Left lung (tissue), 10 donors: ENCODE measurements around the gene TRHDE. TPM values are rescaled to one million over a fixed set of nuclear protein-coding genes. Genes with fewer than 3 reads are reported as not detected.

Experiments
- ATAC-seq: fragments of 200-7000 bp; cut with Tn5 transposase; one replicate; pipeline ENCODE4 v1.9.1; 2020; ENCODE audit warnings: moderate library complexity
- DNase-seq, 4 donors: peaks; one replicate each; pipeline ENCODE4 v3.0.0-alpha.2; 2013 to 2020
- H3K27ac ChIP-seq, 2 donors: fragments of 200-600 bp; sonication (generic) in 1 of 2; one replicate each; pipeline versions ENCODE4 v1.5.0 to v1.8.0; 2020 to 2021
- H3K27me3 ChIP-seq, 2 donors: fragments of 200-600 bp; sonication (generic) in 1 of 2; one replicate each; pipeline versions ENCODE4 v1.5.0 to v1.8.0; 2020 to 2021
- H3K36me3 ChIP-seq, 2 donors: fragments of 200-600 bp; sonication (generic) in 1 of 2; one replicate each; pipeline versions ENCODE4 v1.5.0 to v1.8.0; 2020 to 2021
- H3K4me1 ChIP-seq, 2 donors: fragments of 200-600 bp; one replicate each; pipeline ENCODE4 v1.8.0; 2021
- H3K4me3 ChIP-seq, 2 donors: fragments of 200-600 bp; sonication (generic) in 1 of 2; one replicate each; pipeline versions ENCODE4 v1.5.0 to v1.8.0; 2020 to 2021; ENCODE audit warnings: mild to moderate bottlenecking in 1 of 2
- H3K9me3 ChIP-seq, 2 donors: fragments of 200-600 bp; sonication (generic) in 1 of 2; one replicate each; pipeline versions ENCODE4 v1.5.0 to v1.8.0; 2020 to 2021
- intact Hi-C, 2 donors: fragments of 100-400 bp; cut with DNase I; formaldehyde crosslinking; loops; one replicate each; pipeline versions ENCODE4 v1.11.2 to v1.14.2; 2022
- polyA plus RNA-seq, 6 donors: library from polyadenylated mRNA; unstranded; fragments of 120-200 nt; gene quantifications; one replicate each; pipeline ENCODE4 v1.2.1, GENCODE V29; 2013; ENCODE audit not compliant: insufficient read length in 6 of 6
- total RNA-seq, 2 donors: library from RNA; stranded (reverse); fragmentation: NEBNext Ultra II Directional; extraction: Animal tissue kit (Norgen Biotek cat#: 25700); gene quantifications; one replicate each; pipeline ENCODE4 v1.2.1, GENCODE V29; 2021
- TF ChIP-seq, protein P1 (sequence below), 2 donors: fragments of 200-600 bp; sonication (generic) in 1 of 2; IDR thresholded peaks; one replicate each; pipeline versions ENCODE4 v1.5.0 to v1.8.0; 2021; ENCODE audit warnings: antibody characterized with exemption in 2 of 2
- donor health status: DM: no; HTN: yes; CAD: no.
- donor health status: DM: no; HTN: no; CAD: no.

TRHDE gene
- total and polyA plus RNA-seq, 8 donors, result 0.87 to 4.3 (median 2.8) TPM

DNA sequence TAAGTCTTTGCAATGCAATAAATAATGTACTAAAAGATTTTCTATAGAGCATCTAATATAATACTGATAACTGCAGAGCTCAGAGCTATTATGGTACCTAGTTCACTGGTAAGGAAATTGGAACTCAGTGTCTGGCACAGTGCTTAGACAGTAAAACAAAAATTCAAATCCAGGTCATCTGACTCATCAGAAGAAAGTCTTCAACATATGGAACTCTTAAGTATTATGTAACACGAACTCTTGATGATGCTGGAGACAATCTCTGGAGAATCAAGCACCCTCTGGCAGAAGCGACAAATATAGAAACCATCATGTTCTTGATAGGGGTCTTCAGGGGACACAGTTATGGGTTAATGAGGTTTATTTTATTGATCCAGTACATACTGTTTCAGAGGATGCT lies 37.3 kb upstream of the TRHDE start:
- TF ChIP-seq, protein P1, sequence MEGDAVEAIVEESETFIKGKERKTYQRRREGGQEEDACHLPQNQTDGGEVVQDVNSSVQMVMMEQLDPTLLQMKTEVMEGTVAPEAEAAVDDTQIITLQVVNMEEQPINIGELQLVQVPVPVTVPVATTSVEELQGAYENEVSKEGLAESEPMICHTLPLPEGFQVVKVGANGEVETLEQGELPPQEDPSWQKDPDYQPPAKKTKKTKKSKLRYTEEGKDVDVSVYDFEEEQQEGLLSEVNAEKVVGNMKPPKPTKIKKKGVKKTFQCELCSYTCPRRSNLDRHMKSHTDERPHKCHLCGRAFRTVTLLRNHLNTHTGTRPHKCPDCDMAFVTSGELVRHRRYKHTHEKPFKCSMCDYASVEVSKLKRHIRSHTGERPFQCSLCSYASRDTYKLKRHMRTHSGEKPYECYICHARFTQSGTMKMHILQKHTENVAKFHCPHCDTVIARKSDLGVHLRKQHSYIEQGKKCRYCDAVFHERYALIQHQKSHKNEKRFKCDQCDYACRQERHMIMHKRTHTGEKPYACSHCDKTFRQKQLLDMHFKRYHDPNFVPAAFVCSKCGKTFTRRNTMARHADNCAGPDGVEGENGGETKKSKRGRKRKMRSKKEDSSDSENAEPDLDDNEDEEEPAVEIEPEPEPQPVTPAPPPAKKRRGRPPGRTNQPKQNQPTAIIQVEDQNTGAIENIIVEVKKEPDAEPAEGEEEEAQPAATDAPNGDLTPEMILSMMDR (IDR thresholded peaks at IDR 0.05), result no peak
- Histone ChIP-seq H3K27ac (no peak overlapping the region), H3K4me3 (no peak overlapping the region), H3K9me3 (no peaks in the 10 kb centered on the region), H3K27me3 (no peaks in the 10 kb centered on the region), H3K36me3 (no peaks in the 10 kb centered on the region), H3K4me1 (no peaks in the 10 kb centered on the region)
- intact Hi-C loops, result no loop called here
- no peak for DNase-seq
- ATAC-seq, result no peak

DNA sequence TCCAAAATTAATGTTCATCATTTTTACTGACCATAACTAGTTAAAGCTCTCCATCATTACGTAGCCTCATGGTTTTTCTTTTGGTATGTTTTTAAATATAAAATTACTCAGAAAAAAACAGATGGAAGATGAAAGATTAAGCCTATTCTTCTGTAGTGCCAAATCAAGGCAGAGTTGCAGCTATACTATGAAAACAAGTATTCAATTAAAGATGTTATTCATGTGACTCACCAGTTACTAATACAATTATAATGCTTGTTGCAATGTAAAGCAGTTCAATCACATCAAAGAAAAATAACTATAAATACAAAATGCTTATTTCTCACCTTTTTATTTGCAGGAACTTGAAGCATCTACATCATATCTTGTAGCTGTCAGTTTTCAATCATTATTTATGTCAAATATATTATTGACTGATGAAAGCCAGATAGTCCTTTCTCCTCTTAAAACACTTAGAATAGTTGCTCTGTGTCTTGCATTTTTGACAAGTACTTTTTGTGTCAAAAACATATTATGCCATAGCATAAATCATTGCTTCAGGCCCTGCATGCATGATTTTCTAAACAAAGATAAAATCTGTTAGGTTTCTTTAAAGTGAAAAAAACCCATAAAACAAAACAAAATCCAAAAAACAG lies 36.0 kb upstream of the TRHDE start:
- H3K9me3 ChIP-seq, result no peaks in the 10 kb centered on the region
- H3K4me1 ChIP-seq, result no peaks in the 10 kb centered on the region
- H3K36me3 ChIP-seq, result no peaks in the 10 kb centered on the region
- no peak overlapping the region for H3K27ac ChIP-seq
- H3K27me3 ChIP-seq, result no peaks in the 10 kb centered on the region
- TF ChIP-seq, protein P1 (IDR thresholded peaks at IDR 0.05), result no peak
- intact Hi-C loops, result no loop called here
- ATAC-seq, result no peak
- no peak for DNase-seq
- H3K4me3 ChIP-seq, result no peak overlapping the region

DNA sequence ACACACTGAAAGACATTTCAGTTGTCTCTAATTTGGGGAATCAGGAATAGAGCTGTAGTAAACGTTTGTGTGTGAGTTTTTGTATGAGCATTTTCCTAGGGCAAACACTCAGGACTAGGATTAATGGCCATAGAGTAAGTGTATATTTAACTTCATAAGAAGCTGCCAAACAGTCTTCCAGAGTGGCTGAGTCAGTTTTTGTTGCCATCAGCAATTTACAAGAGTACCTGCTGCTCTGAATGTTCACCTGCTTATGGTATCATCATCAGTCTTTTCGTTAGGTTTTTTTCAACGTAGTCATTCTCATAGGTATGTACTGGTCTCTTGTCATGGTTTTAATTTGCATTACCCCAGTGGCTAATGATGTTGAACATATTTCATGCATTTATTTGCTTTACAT lies 30.6 kb upstream of the TRHDE start:
- Histone ChIP-seq H3K4me1 (no peaks in the 10 kb centered on the region), H3K9me3 (no peaks in the 10 kb centered on the region), H3K27ac (no peak overlapping the region), H3K4me3 (no peak overlapping the region), H3K27me3 (no peaks in the 10 kb centered on the region), H3K36me3 (no peaks in the 10 kb centered on the region)
- DNase-seq, result no peak
- TF ChIP-seq, protein P1 (IDR thresholded peaks at IDR 0.05), result no peak
- peak; percentile 21 for ATAC-seq
- intact Hi-C loops, result no loop called here

DNA sequence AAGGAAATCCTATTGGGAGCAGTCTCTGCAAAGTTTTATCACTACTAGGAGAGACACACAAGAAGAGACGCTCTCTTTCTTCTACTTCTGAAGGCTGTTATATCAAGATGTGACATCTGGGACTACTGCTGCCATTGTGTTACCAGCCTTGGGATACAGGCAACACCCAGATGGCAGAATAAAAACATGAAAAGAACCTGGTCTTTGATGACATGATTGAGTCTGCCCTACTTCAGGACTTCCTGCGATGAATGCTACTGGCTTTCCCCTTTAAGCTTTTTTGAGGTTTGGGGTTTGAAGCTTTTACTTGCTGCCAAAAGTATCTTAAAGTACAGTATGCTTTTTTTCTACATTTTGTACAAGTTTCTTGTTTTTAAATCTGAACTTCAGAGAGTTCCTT lies 29.2 kb upstream of the TRHDE start:
- Histone ChIP-seq H3K27ac (no peak overlapping the region), H3K27me3 (no peaks in the 10 kb centered on the region), H3K4me1 (no peaks in the 10 kb centered on the region), H3K4me3 (no peak overlapping the region), H3K36me3 (no peaks in the 10 kb centered on the region), H3K9me3 (peaks cover 0 to under 1% of the 10 kb centered on the region in 2 donors)
- ATAC-seq, result no peak
- TF ChIP-seq, protein P1 (IDR thresholded peaks at IDR 0.05), result no peak
- intact Hi-C loops, result no loop called here
- no peak for DNase-seq

DNA sequence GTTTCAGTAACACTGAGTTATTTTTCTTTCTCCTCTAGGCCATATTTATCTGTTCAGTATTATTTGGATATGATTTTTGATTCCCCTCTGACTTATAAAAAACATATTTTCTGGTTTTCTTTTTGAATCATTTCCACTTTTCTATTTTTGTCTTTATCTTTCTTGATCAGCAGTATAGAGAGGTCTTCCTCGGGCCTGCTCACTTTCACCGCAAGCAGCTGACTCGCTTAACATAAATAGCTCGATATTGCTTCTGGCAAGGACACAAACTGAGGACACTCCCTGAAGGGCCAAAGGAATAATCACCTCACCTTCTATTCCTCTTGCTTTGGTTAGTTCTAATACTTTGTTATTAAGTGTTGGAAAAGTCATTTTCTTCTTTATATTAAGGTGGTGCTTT lies 25.8 kb upstream of the TRHDE start:
- Histone ChIP-seq H3K4me3 (no peak overlapping the region), H3K27me3 (no peaks in the 10 kb centered on the region), H3K9me3 (peaks cover 3 to 16% of the 10 kb centered on the region in 2 donors), H3K36me3 (no peaks in the 10 kb centered on the region), H3K4me1 (no peaks in the 10 kb centered on the region), H3K27ac (no peak overlapping the region)
- TF ChIP-seq, protein P1 (IDR thresholded peaks at IDR 0.05), result no peak
- intact Hi-C loops, result no loop called here
- ATAC-seq (no peak), DNase-seq (no peak)
